ENCODE results near the gene NPIPB9.

Gene NPIPB9

DNA sequence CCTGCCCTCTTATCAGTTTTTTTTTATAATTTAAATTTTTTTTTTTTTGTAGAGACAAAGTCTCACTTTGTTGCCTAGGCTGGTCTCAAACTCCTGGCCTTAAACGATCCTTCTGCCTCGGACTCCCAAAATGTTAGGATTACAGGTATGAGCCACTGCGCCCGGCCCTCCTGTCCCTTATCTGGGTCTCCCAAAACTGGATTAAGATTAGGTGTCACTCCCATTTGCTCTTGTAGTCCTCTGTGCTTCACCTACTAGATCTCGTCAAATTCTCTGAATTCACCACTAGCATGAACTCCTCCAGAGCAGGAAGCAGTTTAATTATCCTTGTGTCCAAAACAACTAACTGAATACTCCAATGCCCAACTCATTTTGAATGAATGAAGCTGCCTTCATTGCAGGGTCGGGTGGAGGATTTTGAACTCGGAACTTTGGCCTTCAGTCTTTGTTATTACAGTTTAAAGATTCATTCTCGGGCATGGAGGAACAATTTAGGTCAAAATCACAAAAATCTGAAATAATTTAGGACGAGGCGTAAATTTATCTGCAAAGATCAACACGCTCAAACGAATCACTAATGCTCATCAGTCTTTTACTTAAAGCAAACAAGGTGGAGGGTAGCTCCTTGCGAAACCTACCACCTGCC is 70.4 kb downstream of the NPIPB9 start:
- DNase-seq (ENCODE audit: low read depth in 1 of 2, low spot score in 1 of 2), result no peak
